ENCODE results near the gene FAM25G.
"Not testable (repeated sequence)": the region's sequence is repeated elsewhere in the genome, so short reads cannot be mapped to it uniquely, and the experiment has no call there.

- TF ChIP-seq CTCF, EP300 (IDR thresholded peaks at IDR 0.05): not testable (repeated sequence)
These were observed 30.2 kb downstream of the FAM25G start for GRCh38 chr10:47461261-47461687.
